Measurements from ENCODE around the gene TFAP2D.

TFAP2D gene

DNA sequence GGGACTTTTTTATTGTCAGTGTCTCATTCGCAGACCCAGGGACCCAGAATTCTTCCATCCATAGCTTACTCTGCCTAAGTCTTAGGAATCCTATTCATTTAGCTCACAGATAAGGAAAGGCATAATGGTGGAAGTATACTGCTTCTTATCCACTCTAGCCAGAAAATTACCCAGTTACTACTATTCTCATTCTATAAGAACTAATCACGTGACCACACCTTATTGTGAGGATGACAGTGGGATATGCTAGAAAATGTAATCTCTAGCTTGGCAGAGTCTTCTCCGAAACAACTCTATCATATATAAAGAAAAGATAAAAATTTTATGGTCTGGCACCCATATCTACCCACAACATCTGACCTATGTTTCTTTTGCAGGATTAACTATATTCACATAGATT, 21.2 kb downstream of the TFAP2D start:
- CTCF ChIA-PET = no interaction called here
- TF ChIP-seq, protein P1, sequence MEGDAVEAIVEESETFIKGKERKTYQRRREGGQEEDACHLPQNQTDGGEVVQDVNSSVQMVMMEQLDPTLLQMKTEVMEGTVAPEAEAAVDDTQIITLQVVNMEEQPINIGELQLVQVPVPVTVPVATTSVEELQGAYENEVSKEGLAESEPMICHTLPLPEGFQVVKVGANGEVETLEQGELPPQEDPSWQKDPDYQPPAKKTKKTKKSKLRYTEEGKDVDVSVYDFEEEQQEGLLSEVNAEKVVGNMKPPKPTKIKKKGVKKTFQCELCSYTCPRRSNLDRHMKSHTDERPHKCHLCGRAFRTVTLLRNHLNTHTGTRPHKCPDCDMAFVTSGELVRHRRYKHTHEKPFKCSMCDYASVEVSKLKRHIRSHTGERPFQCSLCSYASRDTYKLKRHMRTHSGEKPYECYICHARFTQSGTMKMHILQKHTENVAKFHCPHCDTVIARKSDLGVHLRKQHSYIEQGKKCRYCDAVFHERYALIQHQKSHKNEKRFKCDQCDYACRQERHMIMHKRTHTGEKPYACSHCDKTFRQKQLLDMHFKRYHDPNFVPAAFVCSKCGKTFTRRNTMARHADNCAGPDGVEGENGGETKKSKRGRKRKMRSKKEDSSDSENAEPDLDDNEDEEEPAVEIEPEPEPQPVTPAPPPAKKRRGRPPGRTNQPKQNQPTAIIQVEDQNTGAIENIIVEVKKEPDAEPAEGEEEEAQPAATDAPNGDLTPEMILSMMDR (IDR thresholded peaks at IDR 0.05; ENCODE audit: insufficient read depth, low read length, missing control alignments) = no peak
- no peak overlapping the region for H3K4me3 ChIP-seq (ENCODE audit: low read depth, low read length)
- DNase-seq (ENCODE audit: low read depth, low spot score) = no peak
- POLR2A ChIA-PET = no interaction called here

DNA sequence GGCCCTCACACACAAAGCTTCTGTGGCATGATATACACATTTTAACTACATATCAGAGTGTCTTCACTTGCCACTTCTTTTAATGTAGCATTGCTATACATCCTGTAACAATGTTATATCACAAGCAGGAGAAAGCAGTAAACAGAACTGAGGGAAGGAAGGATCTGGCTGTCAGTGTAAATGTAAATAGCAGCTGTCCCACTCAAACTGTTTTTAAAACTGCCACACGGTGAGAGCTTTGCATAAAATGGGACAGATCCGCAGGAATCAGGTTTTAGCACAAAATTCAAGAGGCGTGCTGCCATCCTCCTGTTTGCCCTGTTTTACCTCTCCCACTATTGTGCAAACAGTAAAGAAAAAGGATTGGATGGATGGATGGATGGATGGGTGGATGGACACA, 28.8 kb downstream of the TFAP2D start:
- ChIA-PET CTCF (no interaction called here), POLR2A (no interaction called here)
- H3K4me3 ChIP-seq (ENCODE audit: low read depth, low read length) = no peak overlapping the region
- no peak for DNase-seq (ENCODE audit: low read depth, low spot score)
- TF ChIP-seq, protein P1 (IDR thresholded peaks at IDR 0.05; ENCODE audit: insufficient read depth, low read length, missing control alignments) = no peak

DNA sequence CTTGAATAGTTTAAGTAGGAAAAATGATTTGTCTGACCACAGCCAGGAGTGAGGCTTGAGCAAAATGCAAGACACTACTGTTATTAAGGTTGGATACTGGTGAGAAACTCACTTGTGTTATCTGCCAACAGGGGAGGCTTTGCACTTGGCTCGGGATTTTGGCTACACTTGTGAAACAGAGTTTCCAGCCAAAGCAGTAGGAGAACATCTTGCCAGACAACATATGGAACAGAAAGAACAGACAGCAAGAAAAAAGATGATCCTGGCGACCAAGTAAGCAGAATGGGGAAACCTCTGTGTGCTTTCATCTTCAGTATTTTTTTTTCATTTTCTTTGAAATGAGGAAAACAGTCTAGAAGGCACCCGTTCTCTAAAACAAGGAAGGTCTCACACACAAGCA, 31.6 kb downstream of the TFAP2D start:
- TF ChIP-seq, protein P1 (IDR thresholded peaks at IDR 0.05; ENCODE audit: insufficient read depth, low read length, missing control alignments) = no peak
- ChIA-PET POLR2A (no interaction called here), CTCF (no interaction called here)
- DNase-seq (ENCODE audit: low read depth, low spot score) = no peak
- H3K4me3 ChIP-seq (ENCODE audit: low read depth, low read length) = no peak overlapping the region

DNA sequence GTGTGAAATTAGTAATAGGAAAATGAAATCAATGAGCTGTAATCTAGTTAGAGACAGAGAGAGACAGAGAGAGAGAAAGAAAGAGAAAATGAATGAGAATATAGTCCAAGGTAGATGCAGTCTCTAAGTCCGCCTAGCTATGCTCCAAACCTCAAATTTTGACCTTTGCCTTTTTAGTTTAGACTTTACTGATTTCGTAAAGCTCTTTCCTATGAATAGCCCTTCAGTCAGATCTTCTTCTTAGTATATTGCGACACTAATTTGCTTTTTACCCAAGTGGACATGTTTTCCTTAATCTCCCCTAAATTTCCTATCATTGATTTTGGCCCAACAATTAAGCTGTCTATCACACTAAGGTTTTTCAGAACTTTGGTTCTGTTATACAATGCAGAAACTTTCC, 49.5 kb downstream of the TFAP2D start:
- POLR2A ChIA-PET = no interaction called here
- H3K4me3 ChIP-seq (ENCODE audit: low read depth, low read length) = no peak overlapping the region
- no peak for DNase-seq (ENCODE audit: low read depth, low spot score)
- CTCF ChIA-PET = no interaction called here
- TF ChIP-seq, protein P1 (IDR thresholded peaks at IDR 0.05; ENCODE audit: insufficient read depth, low read length, missing control alignments) = no peak

DNA sequence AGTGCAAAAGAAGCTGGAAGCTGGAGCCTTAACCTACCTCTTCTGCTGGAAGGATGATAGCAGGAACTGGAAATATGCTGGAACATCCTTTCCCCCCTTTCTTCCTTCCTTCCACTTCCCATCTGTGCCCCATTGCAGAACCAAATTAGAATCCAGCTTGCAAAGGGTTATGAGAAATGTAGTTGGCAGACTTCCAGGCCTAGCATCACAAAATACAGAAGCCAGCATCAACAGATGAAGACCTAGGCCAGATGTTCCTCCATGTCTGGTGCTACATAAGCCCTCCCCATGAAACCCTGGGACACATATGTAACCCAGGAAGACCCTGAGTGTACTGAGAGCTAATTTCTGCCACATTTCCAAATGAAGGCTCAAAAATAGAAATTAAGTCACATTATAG, 65.4 kb downstream of the TFAP2D start:
- TF ChIP-seq, protein P1 (IDR thresholded peaks at IDR 0.05; ENCODE audit: insufficient read depth, low read length, missing control alignments) = no peak
- DNase-seq (ENCODE audit: low read depth, low spot score) = no peak
- ChIA-PET POLR2A (no interaction called here), CTCF (no interaction called here)
- H3K4me3 ChIP-seq (ENCODE audit: low read depth, low read length) = no peak overlapping the region

DNA sequence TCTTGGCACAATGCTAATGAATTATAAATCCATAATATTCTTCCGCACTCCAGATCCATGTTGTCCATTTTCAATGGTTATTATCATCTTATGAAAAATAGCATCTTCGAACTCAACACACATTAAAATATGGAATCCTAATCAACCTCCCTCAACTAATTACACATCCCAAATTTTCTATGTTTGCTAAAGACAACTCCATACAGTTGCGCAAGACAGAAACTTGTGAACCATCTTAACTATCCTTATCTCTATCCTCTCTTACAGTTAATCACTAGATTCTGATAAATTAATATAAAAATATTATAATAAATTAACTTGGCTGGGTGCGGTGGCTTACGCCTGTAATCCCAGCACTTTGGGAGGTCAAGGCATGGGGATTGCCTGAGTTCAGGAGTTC, 67.1 kb downstream of the TFAP2D start:
- TF ChIP-seq, protein P1 (IDR thresholded peaks at IDR 0.05; ENCODE audit: insufficient read depth, low read length, missing control alignments) = no peak
- H3K4me3 ChIP-seq (ENCODE audit: low read depth, low read length) = no peak overlapping the region
- ChIA-PET CTCF (no interaction called here), POLR2A (no interaction called here)
- no peak for DNase-seq (ENCODE audit: low read depth, low spot score)

Measured in AG04449 (cell line).